Measurements from ENCODE around the gene TBPL2.

The TBPL2 gene

GRCh38 chr14:55374771-55375170 is 65.6 kb downstream of the TBPL2 start:
- no peak for DNase-seq (ENCODE audit: low read depth)
- H3K4me3 ChIP-seq (ENCODE audit: low read depth, low read length), result no peak overlapping the region

- no peak for DNase-seq (ENCODE audit: low read depth)
- no peak overlapping the region for H3K4me3 ChIP-seq (ENCODE audit: low read depth, low read length)
These were observed 66.4 kb downstream of the TBPL2 start for GRCh38 chr14:55373784-55374705.

- no peak overlapping the region for H3K4me3 ChIP-seq (ENCODE audit: low read depth, low read length)
- no peak for DNase-seq (ENCODE audit: low read depth)
These were observed 67.6 kb downstream of the TBPL2 start for GRCh38 chr14:55372825-55373224.

- DNase-seq (ENCODE audit: low read depth), result no peak
- H3K4me3 ChIP-seq (ENCODE audit: low read depth, low read length), result no peak overlapping the region
These were observed 68.0 kb downstream of the TBPL2 start for GRCh38 chr14:55372423-55372822.

- no peak for DNase-seq (ENCODE audit: low read depth)
- H3K4me3 ChIP-seq (ENCODE audit: low read depth, low read length), result no peak overlapping the region
These were observed 69.4 kb downstream of the TBPL2 start for GRCh38 chr14:55370883-55371455.

- no peak overlapping the region for H3K4me3 ChIP-seq (ENCODE audit: low read depth, low read length)
- no peak for DNase-seq (ENCODE audit: low read depth)
These were observed 74.1 kb downstream of the TBPL2 start for GRCh38 chr14:55366271-55366670.
